HG03108 (cell line): ENCODE data around the gene TBL1X.
"Not testable (repeated sequence)": the region's sequence is repeated elsewhere in the genome, so short reads cannot be mapped to it uniquely, and the experiment has no call there.

ENCODE experiments used
- ATAC-seq: cut with Tn5 transposase; IDR thresholded peaks from one replicate; pipeline ENCODE4 v1.9.1; 2021; ENCODE audit warnings: moderate library complexity; ENCODE audit not compliant: unreplicated experiment

The TBL1X gene

DNA sequence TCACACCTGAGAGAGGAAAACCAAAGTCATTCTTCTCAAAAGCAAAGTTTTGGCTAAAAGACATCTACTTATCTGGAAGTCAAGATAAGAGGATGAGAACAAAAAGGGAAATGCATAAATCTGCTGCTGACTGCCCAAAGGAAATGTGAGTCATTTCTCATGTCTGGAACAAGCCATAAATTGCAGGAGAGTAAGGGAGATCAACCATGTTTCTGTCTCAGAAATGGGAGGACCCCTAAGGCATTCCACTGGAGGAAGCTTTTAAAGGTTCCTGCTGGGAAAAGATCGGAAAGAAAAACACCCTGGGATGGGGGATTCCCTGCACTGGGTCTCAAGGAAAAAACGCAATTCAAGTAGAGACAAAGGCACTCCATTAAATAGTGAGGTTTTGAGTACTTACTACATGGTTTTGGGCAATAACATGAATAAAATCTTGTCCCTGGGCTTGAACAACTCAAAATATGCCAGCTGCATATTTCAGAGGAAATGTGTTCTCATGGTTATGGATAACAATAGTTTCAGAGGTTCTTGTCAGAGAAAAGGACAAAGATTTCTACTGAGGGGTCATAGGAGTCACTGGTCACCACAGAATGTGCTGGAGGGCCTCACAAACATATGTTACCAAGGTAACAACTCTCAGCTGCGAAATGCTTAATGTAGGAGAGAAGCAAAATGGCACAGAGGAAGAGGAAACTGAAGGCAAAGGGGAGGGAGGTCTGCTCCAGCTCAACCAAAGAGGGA is 281.5 kb downstream of the TBL1X start:
- ATAC-seq, result no peak

DNA sequence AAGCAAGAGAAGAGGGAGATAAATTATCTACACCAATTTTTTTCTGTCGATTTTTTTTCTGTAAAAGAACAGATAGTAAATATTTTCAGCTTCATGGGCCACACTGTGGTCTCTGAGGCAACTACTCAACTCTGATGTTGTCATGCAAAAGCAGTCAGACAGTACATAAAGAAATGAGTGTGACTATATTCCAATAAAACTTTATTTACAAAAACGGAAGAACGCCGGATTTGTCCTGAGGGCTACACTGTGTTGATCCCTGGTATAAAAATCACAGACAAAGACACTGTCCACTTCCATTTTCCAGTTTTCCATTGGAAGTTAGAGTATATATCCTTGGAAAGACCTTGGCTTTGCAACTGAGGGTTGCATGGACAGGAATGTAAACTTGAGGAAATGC is 282.8 kb downstream of the TBL1X start:
- no peak for ATAC-seq

DNA sequence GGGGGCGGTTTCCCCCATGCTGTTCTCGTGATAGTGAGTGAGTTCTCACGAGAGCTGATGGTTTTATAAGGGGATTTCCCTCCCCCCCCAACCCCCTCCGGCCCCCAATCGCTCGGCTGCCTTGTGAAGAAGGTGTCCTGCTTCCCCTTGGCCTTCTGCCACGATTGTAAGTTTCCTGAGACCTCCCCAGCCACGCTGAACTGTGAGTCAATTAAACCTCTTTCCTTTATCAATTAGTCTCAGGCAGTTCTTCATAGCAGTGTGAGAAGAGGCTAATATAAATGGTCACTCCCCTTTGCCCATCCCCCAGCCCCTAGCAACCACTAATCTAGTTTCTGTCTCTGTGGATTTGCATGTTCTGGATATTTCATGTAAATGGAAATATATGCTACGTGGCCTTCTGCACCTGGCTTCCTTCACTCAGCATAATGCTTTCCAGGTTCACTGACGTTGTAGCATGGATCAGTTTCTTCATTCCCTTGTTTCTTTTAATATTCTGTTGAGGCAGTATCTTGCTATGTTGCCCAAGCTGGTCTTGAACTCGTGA is 284.4 kb downstream of the TBL1X start:
- no peak for ATAC-seq

DNA sequence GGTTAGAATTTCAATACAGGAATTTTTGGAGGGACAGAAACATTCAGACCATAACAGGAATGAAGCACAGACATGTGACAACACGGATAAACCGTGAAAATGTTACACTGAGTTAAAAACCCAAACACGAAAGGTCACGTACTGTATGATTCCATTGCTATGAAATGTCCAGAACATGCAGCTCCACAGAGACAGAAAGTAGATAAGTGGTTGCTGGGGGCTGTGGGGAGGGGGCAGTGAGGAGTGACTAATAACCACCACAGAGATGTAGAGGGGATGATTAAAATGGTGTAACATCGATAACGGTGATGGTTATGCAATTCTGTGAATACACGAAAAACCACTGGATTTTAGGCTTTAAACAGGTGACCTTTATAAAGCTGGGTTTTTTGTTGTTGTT is 292.5 kb downstream of the TBL1X start:
- no peak for ATAC-seq

DNA sequence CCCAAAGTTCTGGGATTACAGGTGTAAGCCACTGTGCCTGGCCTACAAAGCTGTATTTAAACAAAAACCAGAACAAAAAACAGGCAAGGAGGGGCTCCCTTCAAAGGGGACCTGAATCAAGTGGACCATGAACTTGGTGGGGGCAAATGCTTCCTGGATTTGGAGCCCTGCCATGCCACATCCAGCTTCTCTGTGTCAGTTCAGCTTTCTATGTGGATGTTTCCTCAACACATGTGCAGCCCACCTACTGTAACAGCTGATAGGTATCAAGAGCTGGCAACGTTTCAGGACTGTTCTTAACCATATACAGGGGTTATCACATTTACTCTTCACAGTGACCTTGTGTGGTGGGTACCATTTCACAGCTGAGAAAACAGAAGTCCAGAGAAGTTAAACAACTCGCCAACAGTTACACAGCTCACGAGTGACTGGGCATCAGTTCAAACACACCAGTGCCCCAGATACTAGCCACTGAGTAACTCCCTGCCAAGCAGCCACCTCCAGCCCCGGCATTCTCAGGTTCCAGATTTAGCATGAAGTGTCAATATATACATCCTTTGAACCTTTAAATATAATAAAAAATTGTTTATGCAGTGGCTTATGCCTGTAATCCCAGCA is 293.3 kb downstream of the TBL1X start:
- no peak for ATAC-seq

DNA sequence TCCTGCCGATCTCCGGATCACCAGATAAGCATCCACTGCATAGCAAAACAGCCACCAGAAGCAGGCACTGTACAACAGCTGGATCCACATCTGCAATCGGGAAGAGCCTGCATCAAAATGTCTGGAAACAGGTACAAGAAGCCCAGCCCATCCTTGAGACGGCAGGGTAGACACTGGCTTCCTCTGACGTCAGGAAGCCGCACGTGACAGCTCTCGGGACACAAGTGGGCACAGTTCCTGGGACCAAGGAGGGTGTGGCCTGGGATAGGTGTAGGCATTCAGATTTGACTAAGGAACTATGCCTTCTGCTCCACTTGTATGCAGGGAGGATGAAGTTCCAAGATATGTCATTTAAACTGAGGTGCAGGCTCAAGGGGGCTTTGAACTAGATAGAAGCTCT is 294.5 kb downstream of the TBL1X start:
- no peak for ATAC-seq

DNA sequence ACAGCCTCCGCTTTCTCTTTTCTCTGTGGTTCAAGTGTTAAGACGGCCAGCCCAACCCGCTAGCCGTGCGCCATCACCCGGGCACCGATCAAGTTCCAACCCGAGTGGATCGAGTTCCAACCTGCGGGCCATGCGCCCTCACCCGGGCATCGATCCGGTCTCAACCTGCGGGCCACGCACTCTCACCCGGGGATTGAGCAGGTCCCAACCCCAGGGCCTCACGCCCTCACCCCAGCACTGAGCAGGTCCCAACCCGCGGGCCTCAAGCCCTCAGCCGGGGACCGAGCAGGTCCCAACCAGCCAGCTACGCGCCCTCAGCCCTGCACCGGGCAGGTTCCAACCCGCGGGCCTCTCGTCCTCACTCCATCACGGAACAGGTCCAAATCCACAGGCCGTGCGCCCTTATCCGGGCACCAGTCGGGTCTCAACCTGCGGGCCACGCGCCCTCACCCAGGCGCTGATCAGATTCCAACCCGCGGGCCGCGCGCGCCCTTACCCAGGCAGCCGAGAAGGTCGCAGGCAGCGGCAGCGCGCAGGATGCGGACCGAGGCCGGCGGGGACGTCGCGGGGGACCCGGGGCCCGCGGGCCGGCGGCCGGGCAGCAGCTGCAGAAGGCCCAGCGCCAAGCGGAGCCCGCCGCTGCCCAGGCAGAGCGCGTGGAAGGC is 300.3 kb downstream of the TBL1X start:
- ATAC-seq, result no peak

DNA sequence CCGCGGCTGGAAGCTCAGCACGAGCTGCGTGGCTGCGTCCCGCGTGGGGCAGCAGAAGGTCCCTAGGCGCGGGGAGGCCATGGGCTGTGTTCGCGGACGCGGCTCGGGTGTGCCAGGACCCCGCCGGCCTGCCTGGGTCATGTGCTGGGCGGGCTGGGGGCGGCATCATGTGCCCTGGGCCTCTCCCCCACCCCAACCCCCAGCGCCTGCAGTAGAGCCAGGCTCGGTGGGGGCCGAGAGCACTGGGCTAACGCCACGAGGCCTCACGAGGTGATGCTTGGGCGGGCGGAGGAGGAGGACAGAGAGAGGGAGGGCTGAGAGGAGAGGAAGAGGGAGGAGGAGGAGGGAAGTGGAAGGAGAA is 300.9 kb downstream of the TBL1X start, which contains the start of gene GPR143:
Gene GPR143 (minus strand): TSS at position 111 of the 361 bp plus-strand sequence. CDS start 30 bp downstream, at position 81.
- ATAC-seq, result no peak

DNA sequence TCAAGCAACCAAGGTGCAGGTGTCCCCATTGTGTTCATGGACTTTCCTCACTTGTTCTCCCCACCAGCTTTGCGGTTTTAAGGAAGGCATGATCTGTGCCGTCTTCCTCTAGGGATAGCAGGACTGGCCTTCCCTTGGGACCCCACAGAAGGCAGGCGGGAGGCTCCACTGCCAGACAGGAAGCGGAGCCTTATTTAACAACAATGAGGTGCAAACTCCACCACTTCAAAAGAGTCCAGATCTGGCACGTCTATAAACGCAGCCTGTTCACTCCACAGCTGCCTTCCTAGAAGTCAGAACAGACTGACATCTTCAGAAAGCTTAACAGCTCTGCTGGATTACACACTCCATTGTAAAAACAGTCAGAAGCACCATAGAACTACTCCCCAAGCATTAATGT is 302.5 kb downstream of the TBL1X start:
- ATAC-seq, result no peak

DNA sequence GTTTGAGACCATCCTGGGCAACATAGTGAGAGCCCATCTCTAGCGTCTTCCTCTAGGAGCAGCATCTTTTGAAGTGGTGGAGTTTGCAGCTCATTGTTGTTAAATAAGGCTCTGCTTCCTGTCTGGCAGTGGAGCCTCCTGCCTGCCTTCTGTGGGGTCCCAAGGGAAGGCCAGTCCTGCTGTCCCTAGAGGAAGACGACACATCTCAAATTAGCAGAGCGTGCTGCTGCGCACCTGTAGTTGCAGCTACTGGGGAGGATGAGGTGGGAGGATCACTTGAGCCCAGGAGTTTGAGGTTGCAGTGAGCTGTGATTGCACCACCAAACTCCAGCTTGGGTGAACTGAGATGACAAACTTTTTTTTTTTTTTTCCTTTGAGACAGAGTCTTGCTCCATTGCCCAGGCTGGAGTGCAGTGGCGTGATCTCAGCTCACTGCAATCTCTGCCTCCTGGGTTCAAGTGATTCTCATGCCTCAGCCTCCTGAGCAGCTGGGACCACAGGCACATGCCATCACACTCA is 303.5 kb downstream of the TBL1X start:
- ATAC-seq, result not testable (repeated sequence)

DNA sequence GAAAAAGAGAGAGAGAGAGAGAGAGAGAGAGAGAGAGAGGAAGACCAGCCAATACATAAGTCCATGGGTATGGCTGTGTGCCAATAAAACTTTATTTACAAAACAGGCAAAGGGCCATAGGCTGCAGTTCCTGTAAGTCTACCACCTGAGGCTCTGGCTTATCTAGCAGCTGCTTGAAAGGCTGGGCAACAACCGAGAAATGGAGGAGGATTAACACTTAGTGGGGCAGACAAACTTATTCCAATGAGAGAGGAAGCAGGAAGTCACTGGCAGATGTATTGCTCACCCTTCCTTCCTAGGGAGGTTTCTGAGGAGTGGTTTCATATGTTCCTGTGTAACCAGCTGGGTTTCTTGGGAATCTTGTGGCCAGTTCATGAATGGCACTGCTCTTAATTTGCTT is 305.5 kb downstream of the TBL1X start:
- no peak for ATAC-seq

DNA sequence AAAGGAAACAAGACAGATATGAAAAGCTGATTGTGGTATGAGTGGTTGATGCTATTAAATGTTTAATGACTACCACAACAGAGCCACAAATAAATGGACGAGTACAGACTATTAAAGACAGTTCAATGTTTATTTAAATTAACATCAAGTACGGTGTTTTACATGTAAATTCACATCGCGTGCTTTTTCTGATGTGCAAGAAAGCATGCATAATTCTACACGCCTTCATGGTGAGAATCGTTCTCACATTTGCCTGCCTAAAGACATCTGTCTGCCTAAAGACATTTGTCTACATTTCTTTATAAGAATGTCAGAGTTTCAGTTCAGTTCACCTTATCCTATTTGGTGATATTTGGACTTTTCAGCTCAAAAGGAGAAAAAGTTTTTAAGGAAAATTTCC is 308.1 kb downstream of the TBL1X start:
- ATAC-seq, result no peak

DNA sequence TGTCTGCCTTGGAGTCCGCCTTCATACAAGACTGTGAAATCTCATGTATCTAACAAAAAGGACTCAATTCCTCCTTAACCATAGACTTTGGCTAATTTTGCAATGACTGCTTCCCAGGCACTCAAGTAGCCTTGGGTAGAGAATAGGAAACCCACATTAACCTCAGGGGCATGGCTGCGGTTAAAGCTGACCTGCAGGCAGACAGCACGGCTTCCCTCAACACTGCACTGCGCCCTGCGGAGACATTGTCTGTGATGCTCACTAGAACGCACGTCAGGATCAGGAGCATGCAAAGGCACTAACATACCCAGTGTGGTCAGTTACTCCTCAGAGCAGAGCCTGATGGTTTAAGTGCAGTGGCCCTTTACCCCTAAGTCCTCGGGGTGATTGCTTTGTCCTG is 311.1 kb downstream of the TBL1X start:
- ATAC-seq, result no peak

DNA sequence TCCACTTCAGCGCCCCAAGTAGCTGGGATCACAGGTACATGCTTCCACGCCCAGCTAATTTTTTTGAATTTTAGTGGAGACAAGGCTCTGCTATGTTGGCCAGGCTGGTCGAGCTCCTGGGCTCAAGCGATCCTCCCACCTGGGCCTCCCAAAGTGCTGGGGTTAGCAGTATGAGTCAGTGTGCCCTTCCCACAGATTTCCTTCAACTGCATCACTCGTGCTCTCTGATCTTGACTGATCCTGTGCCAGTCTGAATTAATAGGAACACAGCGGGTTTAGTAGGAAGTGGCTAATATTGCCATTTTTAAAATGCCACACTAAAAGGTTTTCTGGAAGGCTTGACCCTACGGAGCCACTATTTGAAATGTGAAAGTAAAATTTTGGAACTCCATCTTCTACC is 317.1 kb downstream of the TBL1X start:
- no peak for ATAC-seq

DNA sequence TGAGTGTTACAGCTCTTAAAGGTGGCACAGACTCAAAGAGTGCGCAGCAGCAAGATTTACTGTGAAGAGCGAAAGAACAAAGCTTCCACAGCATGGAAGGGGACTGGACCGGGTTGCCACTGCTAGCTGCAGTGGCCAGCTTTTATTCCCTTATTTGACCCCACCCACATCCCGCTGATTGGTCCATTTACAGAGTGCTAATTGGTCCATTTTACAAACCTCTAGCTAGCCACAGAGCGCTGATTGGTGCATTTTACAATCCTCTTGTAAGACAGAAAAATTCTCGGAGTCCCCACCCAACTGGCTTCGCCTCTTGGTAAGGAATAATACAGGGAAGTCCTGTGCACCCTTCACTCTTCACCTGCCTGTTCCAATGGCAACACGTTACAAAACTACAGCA is 319.5 kb downstream of the TBL1X start:
- no peak for ATAC-seq

DNA sequence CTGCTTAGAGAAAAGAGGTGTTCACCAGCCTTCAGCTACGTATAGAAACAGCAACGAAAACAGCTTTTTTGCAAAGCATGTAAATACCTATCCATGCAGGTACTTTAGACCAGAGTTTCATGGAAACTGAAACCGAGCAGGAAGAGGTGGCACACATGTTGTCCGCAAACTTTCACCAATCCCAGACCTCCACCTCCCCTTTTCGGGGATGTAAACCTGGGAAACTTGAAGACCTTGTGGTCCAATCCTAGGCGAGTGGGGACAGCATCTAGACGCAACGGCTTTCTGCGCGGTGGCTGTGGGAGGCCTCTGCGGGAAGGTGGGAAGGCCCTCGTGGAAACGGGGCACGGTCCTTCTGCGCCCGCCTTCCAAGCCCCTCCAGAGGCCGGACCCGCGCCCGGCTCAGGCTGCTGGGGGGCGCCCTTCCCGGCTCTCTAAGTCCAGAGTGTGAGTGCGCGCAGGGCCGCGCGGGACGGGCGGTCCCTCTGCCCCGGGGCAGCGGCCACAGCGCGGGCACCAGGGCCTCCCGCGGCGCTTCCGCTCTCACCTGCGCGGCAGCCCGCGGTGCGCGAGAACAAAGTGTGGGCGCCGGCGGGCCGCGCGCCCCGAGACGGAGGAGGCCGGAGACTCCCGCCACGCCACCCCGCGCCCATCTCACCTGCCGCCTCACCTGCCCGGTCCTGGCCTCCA is 320.5 kb downstream of the TBL1X start:
- no peak for ATAC-seq

DNA sequence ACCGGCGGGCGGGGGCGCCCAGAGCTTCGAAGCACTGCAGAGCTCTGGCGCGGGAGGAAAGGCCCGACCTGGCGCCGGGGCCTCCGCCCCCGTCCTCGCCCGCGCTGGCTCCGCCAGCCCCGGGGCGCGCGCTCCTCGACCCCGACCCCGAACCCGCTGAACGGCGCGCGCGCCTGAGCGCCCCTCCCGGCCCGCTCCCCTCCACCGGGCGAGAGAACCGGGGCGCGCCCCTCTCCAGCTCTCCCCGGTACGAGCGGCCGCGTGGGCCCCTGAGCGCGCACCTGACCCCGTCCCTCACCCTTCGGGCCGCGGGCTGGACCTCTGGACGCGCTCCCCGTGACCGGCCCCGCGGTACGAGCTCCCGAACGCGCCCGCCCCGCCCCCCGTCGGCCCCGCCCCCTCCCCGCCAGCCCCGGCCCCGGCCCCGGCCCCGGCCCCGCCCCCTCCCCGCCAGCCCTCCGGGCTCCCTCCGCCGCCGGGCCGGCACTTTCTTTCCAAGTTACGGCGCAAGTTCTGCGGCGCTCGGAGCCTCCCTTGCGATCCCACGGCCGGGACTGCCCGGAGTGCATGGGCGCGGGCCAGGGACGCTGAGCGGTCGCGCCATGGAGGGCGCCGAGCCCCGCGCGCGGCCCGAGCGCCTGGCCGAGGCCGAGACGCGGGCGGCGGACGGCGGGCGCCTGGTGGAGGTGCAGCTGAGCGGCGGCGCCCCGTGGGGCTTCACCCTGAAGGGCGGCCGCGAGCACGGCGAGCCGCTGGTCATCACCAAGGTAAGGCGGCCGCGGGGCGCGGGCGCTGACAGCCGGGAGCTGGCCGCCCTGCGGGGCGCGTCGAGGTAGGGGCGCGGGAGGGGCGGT is 321.3 kb downstream of the TBL1X start, which contains the start of gene SHROOM2:
Gene SHROOM2 (plus strand): TSS at position 486 of the 854 bp plus-strand sequence. CDS start 117 bp downstream, at position 603.
- ATAC-seq, result no peak

DNA sequence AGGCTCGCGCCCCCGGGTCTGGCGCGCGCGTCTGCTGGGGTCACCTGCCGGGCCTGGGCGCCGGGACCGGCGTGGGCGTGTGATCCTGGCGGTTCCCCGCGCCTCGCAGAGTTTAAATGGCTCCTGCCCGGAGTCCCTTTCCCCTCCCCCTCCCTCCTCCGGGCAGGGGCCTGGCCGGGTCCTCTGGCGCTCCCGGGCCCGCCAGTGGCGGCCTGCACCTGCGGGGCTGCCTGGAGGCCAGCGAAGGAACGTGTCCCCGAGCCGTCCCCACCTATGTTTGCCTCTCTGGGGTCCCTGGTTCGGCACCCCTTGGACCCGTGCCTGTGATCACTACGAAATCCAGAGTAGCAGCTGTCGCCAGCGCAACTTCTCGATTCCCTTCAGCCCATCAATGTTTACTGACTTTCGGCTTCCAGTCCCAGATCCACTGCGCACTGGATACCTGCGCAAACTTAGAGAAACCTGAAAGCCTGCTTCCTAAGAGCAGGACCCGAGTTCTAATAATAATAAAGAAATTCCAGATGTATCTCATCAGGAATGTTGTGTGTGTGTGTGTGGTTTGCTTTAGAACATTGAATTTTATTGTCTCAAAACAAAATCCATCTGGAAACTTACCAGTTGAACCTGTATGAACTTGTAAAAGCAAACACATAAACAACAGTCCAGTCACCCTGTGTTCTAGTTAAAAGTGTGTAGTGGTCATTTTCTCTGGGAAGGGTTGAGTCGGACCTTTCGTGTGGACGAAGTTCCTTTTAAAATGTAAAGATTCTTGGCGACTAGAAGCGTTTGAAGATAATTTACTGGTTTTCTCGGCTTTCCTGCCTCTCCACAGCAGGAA is 322.2 kb downstream of the TBL1X start:
- no peak for ATAC-seq

DNA sequence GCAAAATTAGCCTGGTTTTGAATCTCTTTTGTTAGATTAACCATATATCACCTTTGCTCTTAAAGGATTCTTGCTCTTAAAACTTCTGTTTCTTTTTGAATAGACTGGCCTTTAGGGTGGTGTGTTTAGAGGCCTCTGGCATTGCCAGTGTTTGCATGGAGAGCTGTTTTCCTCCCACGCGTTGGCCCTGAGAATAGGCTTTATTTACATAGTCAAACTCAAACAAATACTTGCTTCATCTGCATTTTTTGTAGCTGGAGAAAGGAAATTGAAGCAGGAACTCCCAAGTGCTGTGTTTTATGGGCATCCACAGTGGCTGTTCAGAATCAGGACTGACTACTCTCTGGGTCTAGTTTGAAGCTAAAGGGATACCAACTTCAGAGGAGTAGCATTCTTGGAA is 324.1 kb downstream of the TBL1X start:
- no peak for ATAC-seq
